GM06990 (cell line): Measurements from ENCODE around the gene HCFC2.

Experiments used
- DNase-seq: peaks from one replicate; pipeline ENCODE4 v3.0.0-alpha.2; 2011; ENCODE audit not compliant: insufficient read length; ENCODE audit errors: extremely low read depth
- H3K27me3 ChIP-seq: replicated peaks from 2 replicates; pipeline ENCODE4 v1.6.0; 2011; ENCODE audit warnings: low read length; ENCODE audit not compliant: control insufficient read depth, insufficient read depth
- H3K36me3 ChIP-seq: 2 replicates; pipeline ENCODE4 v1.5.1; 2011; ENCODE audit warnings: low read length; ENCODE audit not compliant: control insufficient read depth, insufficient read depth
- H3K4me3 ChIP-seq: replicated peaks from 2 replicates; pipeline ENCODE4 v1.5.1; 2011; ENCODE audit warnings: low read depth, mild to moderate bottlenecking, control low read depth, low read length
- CTCF ChIP-seq: IDR thresholded peaks from 2 replicates; pipeline ENCODE4 v1.5.1; 2011; ENCODE audit warnings: low read length, control low read depth, mild to moderate bottlenecking, inconsistent platforms; ENCODE audit not compliant: insufficient read depth, poor library complexity, severe bottlenecking

HCFC2 gene

GRCh38 chr12:104048162-104048561, 16.2 kb upstream of the HCFC2 start:
- Histone ChIP-seq H3K36me3 (no peaks in the 10 kb centered on the region), H3K27me3 (no peaks in the 10 kb centered on the region), H3K4me3 (no peak overlapping the region)
- TF ChIP-seq CTCF = no peak
- no peak for DNase-seq

- no peak for DNase-seq
- Histone ChIP-seq H3K27me3 (no peaks in the 10 kb centered on the region), H3K36me3 (no peaks in the 10 kb centered on the region), H3K4me3 (no peak overlapping the region)
- no peak for TF ChIP-seq CTCF
These were observed 15.5 kb upstream of the HCFC2 start for GRCh38 chr12:104048811-104049210.

GRCh38 chr12:104049278-104049902, 14.9 kb upstream of the HCFC2 start:
- H3K4me3 ChIP-seq = no peak overlapping the region

GRCh38 chr12:104049903-104050356, 14.4 kb upstream of the HCFC2 start, which contains the start of gene GLT8D2:
Gene GLT8D2 (minus strand): TSS chr12:104050187. CDS start chr12:104019648, 30,539 bp downstream.
- Histone ChIP-seq H3K36me3 (no peaks in the 10 kb centered on the region), H3K4me3 (no peak within 1 kb of the TSS), H3K27me3 (no peaks in the 10 kb centered on the region)
- DNase-seq = no peak
- no peak for TF ChIP-seq CTCF

More at GRCh38 chr12:104049278-104049902, 14.9 kb upstream of the HCFC2 start:
- no peak for DNase-seq
- no peaks in the 10 kb centered on the region for H3K27me3 ChIP-seq
- no peaks in the 10 kb centered on the region for H3K36me3 ChIP-seq
- no peak for TF ChIP-seq CTCF

GRCh38 chr12:104050436-104050835, 13.9 kb upstream of the HCFC2 start:
- H3K27me3 ChIP-seq = no peaks in the 10 kb centered on the region
- H3K36me3 ChIP-seq = no peaks in the 10 kb centered on the region
- H3K4me3 ChIP-seq = no peak overlapping the region
- no peak for DNase-seq
- TF ChIP-seq CTCF = no peak
